GM12872 (cell line): ENCODE data around the gene ELP5.

ENCODE experiments used
- TF ChIP-seq, protein P1 (sequence below): IDR thresholded peaks from 3 replicates; pipeline ENCODE4 v1.5.1; 2011; ENCODE audit warnings: low read depth, mild to moderate bottlenecking, low read length, moderate library complexity; ENCODE audit not compliant: insufficient read depth

ELP5 gene, protein sequence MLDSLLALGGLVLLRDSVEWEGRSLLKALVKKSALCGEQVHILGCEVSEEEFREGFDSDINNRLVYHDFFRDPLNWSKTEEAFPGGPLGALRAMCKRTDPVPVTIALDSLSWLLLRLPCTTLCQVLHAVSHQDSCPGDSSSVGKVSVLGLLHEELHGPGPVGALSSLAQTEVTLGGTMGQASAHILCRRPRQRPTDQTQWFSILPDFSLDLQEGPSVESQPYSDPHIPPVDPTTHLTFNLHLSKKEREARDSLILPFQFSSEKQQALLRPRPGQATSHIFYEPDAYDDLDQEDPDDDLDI

DNA sequence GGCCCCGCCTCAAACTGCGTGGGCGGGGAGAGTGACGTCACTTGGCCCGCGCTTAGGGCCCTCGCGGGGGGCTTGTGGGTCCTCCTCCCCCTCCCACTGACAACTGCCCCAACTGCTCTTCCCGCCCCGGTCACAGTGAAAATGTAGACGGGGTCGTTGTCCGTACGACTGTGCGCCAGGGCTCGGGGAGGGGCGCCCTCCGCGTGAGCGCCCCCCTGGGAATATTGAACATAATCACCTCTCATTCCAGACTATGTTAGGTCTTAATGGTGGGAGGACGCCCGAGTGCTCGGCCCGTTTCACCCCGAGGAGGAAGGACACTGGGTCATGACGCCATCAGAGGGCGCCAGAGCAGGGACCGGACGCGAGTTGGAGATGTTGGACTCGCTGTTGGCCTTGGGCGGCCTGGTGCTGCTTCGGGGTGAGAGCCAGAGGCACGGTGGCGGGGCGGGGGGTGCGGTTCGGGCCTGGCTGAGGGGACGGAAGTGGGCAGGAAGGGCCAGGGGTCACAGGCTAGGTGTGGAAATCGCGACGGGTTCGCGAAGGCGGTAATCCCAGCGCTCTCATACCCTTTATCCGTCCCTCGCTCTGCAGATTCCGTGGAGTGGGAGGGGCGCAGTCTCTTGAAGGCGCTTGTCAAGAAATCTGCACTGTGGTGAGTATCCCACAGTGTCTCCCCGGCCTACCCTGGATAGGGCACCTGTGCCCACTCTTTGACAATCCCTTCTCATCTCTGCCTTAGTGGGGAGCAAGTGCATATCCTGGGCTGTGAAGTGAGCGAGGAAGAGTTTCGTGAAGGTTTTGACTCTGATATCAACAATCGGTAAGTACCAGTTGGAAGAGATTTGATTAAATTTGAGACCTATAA lies at the start of gene ELP5:
TSS of gene ELP5 (plus strand) at position 40 of the 868 bp plus-strand sequence. CDS start at position 376, 336 bp downstream.
- TF ChIP-seq, protein P1, sequence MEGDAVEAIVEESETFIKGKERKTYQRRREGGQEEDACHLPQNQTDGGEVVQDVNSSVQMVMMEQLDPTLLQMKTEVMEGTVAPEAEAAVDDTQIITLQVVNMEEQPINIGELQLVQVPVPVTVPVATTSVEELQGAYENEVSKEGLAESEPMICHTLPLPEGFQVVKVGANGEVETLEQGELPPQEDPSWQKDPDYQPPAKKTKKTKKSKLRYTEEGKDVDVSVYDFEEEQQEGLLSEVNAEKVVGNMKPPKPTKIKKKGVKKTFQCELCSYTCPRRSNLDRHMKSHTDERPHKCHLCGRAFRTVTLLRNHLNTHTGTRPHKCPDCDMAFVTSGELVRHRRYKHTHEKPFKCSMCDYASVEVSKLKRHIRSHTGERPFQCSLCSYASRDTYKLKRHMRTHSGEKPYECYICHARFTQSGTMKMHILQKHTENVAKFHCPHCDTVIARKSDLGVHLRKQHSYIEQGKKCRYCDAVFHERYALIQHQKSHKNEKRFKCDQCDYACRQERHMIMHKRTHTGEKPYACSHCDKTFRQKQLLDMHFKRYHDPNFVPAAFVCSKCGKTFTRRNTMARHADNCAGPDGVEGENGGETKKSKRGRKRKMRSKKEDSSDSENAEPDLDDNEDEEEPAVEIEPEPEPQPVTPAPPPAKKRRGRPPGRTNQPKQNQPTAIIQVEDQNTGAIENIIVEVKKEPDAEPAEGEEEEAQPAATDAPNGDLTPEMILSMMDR: peak; percentile 30; the same call in 2 of the 3 replicates

DNA sequence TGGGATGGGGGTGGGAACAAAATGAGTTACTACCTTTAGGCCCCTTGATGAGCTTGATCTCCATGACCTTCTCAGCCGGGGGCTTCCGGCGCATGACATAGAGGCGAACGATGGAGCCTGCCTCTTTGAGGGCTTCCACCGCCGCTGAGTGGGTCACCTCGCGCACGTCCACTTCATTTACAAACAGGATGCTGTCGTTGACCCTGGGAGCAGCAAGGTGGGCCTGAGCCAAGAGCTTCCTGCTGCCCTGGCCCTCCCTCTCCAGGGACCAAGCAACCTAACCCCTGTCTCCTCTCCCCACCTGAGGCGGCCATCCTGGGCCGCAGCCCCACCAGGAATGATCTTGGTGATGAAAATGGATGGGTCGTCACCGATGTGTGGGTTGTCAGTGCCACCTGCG lies 48.6 kb upstream of the ELP5 start:
- TF ChIP-seq, protein P1: no peak

DNA sequence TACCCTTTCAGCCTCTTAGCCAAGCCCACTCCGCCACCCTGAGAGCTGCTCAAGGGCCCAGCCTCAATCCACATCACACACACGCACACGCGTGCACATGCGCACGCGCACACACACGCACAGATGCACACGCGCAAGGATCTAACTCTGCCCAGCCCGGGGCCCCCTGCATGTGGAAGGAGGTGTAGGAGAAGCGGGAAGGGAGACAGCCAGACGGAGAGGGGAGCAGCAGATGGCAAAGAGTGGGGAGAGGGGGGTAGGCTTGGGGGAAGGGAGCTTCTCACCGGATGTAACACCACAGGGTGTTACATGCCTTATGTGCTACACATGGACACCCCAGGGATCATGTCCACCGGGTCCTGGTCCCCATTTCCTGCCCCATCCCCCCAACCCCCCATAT lies 47.7 kb upstream of the ELP5 start:
- TF ChIP-seq, protein P1: no peak

DNA sequence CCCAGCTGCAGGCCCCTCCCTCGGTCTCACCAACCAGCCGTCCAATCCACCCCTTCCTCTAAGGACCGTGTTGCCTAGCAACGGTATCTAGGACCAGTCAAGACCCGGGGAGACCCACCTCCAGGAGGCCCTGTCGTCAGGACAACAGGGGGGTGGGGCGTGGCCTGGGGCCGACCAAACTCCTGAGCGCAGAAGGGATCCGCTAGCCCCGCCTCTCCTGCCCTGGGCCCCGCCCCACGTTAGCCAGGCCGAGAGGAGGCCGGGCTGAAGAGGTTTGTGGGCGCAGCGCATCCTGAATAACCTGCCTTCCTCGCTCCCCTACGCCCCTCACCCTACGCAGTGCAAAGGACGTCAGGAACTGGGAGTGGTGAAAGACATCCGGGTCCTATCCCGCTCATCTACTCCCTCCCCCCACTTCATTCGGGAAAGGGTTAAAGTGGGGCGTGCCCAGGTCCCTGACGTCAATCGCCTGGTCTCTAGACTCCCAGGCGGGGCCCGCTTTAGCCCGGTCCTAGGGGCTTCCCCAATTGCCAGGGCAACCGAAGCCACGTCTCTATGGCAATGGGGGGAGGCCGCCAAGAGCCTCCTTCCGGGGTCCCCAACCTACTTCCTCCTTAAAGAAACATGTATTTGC lies 47.1 kb upstream of the ELP5 start:
- TF ChIP-seq, protein P1: no peak

DNA sequence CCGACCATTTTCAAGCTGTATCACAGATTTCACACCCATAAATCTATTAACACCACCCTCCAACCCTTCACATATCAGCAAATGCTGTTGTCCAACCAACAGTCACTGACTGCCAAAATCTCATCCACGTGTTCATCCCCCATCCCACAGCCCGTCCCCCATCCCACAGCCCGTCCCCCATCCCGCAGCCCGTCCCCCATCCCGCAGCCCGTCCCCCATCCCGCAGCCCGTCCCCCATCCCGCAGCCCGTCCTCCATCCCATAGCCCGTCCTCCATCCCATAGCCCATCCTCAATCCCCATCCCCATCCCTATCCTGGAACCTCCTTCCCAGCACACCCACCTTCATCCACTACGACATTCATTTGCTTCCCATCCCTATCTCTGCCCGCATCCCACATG lies 46.5 kb upstream of the ELP5 start:
- TF ChIP-seq, protein P1: no peak

DNA sequence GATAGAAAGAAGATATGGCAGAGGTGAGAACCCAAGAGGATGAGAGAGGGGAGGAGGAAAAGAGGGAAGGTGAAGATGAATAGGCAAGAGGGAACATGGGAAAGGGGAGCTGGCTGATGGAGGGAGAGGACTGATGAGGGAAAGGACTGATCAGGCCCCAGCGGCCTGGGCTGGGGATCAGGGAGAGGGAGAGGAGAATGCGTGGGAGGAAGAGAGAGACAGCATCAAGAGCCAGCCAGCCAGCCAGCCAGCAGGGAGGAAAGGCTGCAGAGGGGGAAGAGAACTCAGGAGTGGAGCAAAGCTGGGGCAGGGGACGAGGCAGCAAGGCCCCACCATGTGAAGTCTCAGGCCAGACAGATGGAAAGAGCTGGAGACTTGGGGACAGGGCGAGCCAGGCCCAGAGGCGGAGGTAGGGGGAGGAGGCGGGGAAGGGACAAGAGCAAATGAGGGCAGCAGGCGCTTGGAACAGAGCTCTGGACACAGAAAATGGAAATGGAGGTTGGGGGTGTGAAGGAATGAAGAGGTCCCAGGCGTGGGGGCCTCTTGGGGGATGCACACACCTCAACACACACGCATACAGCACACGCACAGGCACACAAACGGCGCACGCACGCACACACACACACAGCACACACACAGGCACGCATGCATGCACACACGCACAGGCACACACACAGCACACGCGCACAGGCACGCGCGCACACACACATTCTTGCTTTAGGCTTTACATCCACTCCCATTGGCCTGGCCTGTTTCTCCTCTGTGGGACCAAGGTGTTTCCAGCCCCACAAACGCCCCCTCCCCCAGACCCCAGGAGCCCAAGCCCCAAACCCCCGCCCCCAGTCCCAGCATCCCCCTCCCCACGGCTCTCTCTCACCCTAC lies 44.7 kb upstream of the ELP5 start:
- TF ChIP-seq, protein P1: no peak
